ENCODE data around the gene WDR86.

WDR86 gene

DNA sequence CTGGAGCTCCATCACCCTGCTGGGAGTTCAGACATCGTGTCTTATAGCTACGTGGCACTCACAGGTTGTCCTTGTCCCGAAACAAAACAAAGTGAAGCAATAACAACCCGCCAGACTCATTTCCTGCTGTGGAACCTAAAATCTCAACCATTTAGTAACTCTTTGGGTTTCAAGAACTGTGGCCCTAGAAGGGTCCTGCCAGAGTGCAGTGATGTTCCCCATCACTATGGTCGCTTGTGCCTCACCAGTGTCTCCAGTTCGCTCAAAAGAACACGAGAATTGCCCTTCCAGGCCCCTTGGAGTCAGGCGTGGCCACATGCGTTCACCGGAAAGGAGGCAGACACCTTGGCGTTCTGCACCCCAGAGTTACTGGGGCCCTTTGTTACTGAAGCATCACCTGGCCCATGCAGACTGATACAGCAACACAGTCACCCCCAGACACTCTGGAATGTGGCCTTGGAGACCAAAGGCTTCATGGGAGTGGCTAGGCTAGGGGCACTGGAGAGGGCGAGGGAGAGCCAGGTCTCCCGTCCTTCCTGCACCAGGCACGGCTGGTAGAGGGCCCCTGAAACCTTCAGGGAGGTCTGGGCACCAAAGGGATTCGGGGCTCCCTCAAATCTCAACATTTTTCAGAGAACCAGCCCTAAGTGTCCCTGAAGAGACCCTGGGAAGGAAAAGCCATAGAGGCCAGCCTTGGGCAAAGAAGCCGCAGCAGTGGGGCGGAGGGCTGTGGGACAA, 29.2 kb upstream of the WDR86 start:
- TF ChIP-seq, protein P1, sequence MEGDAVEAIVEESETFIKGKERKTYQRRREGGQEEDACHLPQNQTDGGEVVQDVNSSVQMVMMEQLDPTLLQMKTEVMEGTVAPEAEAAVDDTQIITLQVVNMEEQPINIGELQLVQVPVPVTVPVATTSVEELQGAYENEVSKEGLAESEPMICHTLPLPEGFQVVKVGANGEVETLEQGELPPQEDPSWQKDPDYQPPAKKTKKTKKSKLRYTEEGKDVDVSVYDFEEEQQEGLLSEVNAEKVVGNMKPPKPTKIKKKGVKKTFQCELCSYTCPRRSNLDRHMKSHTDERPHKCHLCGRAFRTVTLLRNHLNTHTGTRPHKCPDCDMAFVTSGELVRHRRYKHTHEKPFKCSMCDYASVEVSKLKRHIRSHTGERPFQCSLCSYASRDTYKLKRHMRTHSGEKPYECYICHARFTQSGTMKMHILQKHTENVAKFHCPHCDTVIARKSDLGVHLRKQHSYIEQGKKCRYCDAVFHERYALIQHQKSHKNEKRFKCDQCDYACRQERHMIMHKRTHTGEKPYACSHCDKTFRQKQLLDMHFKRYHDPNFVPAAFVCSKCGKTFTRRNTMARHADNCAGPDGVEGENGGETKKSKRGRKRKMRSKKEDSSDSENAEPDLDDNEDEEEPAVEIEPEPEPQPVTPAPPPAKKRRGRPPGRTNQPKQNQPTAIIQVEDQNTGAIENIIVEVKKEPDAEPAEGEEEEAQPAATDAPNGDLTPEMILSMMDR (IDR thresholded peaks at IDR 0.05; ENCODE audit: insufficient read depth, low read length), result no peak
- TF ChIP-seq SPI1 (IDR thresholded peaks at IDR 0.05; ENCODE audit: borderline replicate concordance, low read depth), result no peak
- no peak for TF ChIP-seq GABPA (IDR thresholded peaks at IDR 0.05; ENCODE audit: low read depth)
- TF ChIP-seq, protein P2, sequence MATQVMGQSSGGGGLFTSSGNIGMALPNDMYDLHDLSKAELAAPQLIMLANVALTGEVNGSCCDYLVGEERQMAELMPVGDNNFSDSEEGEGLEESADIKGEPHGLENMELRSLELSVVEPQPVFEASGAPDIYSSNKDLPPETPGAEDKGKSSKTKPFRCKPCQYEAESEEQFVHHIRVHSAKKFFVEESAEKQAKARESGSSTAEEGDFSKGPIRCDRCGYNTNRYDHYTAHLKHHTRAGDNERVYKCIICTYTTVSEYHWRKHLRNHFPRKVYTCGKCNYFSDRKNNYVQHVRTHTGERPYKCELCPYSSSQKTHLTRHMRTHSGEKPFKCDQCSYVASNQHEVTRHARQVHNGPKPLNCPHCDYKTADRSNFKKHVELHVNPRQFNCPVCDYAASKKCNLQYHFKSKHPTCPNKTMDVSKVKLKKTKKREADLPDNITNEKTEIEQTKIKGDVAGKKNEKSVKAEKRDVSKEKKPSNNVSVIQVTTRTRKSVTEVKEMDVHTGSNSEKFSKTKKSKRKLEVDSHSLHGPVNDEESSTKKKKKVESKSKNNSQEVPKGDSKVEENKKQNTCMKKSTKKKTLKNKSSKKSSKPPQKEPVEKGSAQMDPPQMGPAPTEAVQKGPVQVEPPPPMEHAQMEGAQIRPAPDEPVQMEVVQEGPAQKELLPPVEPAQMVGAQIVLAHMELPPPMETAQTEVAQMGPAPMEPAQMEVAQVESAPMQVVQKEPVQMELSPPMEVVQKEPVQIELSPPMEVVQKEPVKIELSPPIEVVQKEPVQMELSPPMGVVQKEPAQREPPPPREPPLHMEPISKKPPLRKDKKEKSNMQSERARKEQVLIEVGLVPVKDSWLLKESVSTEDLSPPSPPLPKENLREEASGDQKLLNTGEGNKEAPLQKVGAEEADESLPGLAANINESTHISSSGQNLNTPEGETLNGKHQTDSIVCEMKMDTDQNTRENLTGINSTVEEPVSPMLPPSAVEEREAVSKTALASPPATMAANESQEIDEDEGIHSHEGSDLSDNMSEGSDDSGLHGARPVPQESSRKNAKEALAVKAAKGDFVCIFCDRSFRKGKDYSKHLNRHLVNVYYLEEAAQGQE (IDR thresholded peaks at IDR 0.05; ENCODE audit: insufficient replicate concordance, low read depth), result no peak
- no peak for TF ChIP-seq POLR2AphosphoS5 (IDR thresholded peaks at IDR 0.05; ENCODE audit: low read depth)
- Histone ChIP-seq H3K27me3 (ENCODE audit: insufficient read depth, poor library complexity, severe bottlenecking) (peaks cover 5% of the 10 kb centered on the region), H3K4me3 (replicated peaks; ENCODE audit: insufficient read depth, low read length) (no peak overlapping the region), H3K27ac (replicated peaks) (no peak overlapping the region)
- no peak for DNase-seq (ENCODE audit: low read depth in 1 of 2, low spot score in 1 of 2)

DNA sequence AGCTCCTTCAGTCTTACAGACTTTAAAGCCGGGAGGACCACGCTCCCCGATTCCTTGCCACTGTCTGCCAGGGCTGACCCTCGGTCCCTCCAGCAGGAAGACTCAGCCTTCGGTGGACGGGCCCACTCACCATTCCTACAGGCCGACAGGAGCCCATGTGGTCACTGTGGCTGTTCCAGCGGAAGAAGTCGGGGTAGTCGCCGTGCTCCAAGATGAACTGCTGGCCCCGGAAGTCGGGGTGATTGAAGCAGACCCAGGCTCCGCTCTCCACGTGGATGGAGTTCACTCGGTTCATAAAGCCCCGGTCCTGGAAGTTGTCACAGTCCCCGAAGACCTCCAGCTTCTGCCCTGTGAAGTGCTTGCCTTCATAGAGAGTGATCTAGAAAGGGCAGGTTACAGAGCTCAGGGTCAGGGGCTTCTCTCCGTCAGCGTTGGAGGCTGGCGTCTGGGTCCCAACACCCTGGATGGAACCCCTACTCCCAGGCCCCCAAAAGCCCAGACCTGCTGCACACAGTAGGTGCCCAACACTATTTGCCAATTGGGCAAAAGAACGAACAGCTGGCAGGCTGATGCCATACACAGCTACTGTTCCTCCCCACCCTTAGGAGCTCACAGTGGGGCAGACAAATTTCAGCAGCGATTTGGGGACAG, 28.2 kb upstream of the WDR86 start:
- peaks cover 5% of the 10 kb centered on the region for H3K27me3 ChIP-seq (ENCODE audit: insufficient read depth, poor library complexity, severe bottlenecking)
- no peak overlapping the region for H3K4me3 ChIP-seq (replicated peaks; ENCODE audit: insufficient read depth, low read length)
- TF ChIP-seq SPI1 (IDR thresholded peaks at IDR 0.05; ENCODE audit: borderline replicate concordance, low read depth), result no peak
- DNase-seq (ENCODE audit: low read depth in 1 of 2, low spot score in 1 of 2), result no peak
- H3K27ac ChIP-seq (replicated peaks), result no peak overlapping the region

DNA sequence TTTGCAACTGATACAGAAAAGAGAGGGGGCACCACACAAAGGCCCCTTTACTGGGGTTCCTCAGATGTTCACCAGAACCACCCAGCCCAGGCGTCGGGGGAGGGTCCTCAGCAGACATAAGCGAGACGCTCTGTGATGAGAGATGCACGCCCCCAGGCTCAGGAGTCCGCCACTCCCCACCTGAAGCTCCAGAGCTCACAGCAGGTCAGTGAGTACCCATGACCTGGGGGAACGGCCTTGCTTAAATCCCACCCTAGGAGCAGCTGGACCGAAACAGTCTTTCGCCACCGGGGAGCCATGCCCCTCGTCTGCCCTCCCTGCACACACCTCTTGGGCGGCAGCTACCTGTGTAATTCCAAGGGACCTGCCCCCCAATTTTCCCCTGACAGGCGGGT, 27.3 kb upstream of the WDR86 start:
- TF ChIP-seq GABPA (IDR thresholded peaks at IDR 0.05; ENCODE audit: low read depth), result no peak
- no peak for DNase-seq (ENCODE audit: low read depth in 1 of 2, low spot score in 1 of 2)
- Histone ChIP-seq H3K27me3 (ENCODE audit: insufficient read depth, poor library complexity, severe bottlenecking) (peaks cover 5% of the 10 kb centered on the region), H3K27ac (replicated peaks) (no peak overlapping the region), H3K4me3 (replicated peaks; ENCODE audit: insufficient read depth, low read length) (no peak overlapping the region)

DNA sequence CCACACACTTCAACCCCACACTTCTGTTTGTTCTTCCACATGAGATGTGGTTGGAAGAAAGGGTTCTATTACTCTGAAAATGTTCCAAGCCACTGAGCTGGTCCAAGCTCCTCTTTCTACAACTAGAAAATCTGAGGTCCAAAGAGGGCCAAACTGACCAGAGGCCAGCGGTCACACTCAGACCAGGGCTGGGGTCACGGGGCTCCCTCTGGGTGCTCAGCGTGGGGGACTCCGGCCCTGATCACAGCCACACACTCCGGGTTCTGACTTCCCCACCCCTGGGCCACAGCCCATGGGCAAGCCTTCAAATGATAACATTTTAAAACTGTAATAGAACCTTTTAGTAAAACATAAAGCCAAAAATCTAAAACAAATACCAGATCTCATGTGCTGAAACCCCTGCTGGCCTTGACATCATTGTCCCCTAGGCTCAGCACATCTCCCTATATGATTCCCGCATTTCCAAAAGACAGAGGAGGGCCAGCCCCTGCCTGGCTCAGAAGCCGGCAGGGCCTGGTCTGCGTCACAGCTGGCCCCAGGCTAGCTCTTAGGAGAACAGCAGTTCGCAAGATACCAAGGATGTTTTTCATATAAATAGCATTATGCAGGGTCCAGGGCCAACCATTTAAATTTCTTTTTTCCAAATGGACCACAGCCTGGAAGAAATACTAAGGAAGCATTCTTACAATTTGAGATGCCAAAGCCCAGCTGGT, 26.8 kb upstream of the WDR86 start:
- no peak for DNase-seq (ENCODE audit: low read depth in 1 of 2, low spot score in 1 of 2)
- H3K27me3 ChIP-seq (ENCODE audit: insufficient read depth, poor library complexity, severe bottlenecking), result peaks cover 5% of the 10 kb centered on the region
- H3K4me3 ChIP-seq (replicated peaks; ENCODE audit: insufficient read depth, low read length), result no peak overlapping the region
- TF ChIP-seq, protein P1 (IDR thresholded peaks at IDR 0.05; ENCODE audit: insufficient read depth, low read length), result no peak
- no peak for TF ChIP-seq POLR2AphosphoS5 (IDR thresholded peaks at IDR 0.05; ENCODE audit: low read depth)
- TF ChIP-seq, protein P2 (IDR thresholded peaks at IDR 0.05; ENCODE audit: insufficient replicate concordance, low read depth), result no peak
- no peak overlapping the region for H3K27ac ChIP-seq (replicated peaks)

Measured in HL-60 (cell line).